Subcutaneous adipose tissue (tissue), 4 donors: ENCODE measurements around the gene FASN. TPM values are rescaled to one million over a fixed set of nuclear protein-coding genes. Genes with fewer than 3 reads are reported as not detected.

Source experiments
- CTCF ChIP-seq: fragments of 450-650 bp; IDR thresholded peaks from one replicate; pipeline ENCODE4 v1.5.1; 2016; ENCODE audit warnings: low read depth, mild to moderate bottlenecking, control low read depth, antibody characterized with exemption, moderate library complexity
- total RNA-seq, 4 donors: library from RNA; depleted of rRNA; stranded (reverse); fragments of >200 nt; gene quantifications; one replicate each; pipeline ENCODE4 v1.1.0, GENCODE V29; 2016

Gene FASN
- total RNA-seq, 4 donors from 2014 or later = 148 to 4,879 (median 378) TPM

- no peak for TF ChIP-seq CTCF
Observed at GRCh38 chr17:82041144-82041814, 56.8 kb downstream of the FASN start.

- no peak for TF ChIP-seq CTCF
Observed at GRCh38 chr17:82039695-82040299, 58.2 kb downstream of the FASN start.

GRCh38 chr17:82037889-82038195 is 60.2 kb downstream of the FASN start:
- no peak for TF ChIP-seq CTCF

- TF ChIP-seq CTCF = no peak
Observed at GRCh38 chr17:82037092-82037888, 60.7 kb downstream of the FASN start, which contains the start of gene DCXR. Gene DCXR (minus strand): TSS chr17:82037697. CDS start chr17:82037682, 15 bp downstream.

- no peak for TF ChIP-seq CTCF
Observed at GRCh38 chr17:82036634-82037091, 61.4 kb downstream of the FASN start.

GRCh38 chr17:82035956-82036633 is 61.9 kb downstream of the FASN start:
- TF ChIP-seq CTCF = no peak

GRCh38 chr17:82035488-82035887 is 62.5 kb downstream of the FASN start:
- no peak for TF ChIP-seq CTCF
